Astrocyte (in vitro differentiated cells and primary cell): ENCODE results near the gene TMEM86A.

Experiments
- CTCF ChIP-seq: IDR thresholded peaks from 2 replicates; pipeline ENCODE4 v1.5.1; 2011; ENCODE audit warnings: low read depth, mild to moderate bottlenecking, inconsistent platforms, low read length, moderate library complexity; ENCODE audit not compliant: insufficient read depth
- EZH2 ChIP-seq: IDR thresholded peaks from 2 replicates; pipeline ENCODE4 v1.6.1; 2012; ENCODE audit warnings: mild to moderate bottlenecking, low read length, inconsistent platforms; ENCODE audit not compliant: insufficient read depth

GRCh38 chr11:18676803-18677202, 21.8 kb upstream of the TMEM86A start:
- TF ChIP-seq CTCF: no peak
- TF ChIP-seq EZH2: no peak
